Testis (tissue), 3 donors: ENCODE measurements around the gene SNX19. TPM values are rescaled to one million over a fixed set of nuclear protein-coding genes. Genes with fewer than 3 reads are reported as not detected.

Experiments
- DNase-seq: peaks from one replicate; pipeline ENCODE4 v3.0.0-alpha.2; 2019
- H3K27ac ChIP-seq, 2 donors: fragments of 200-600 bp; sonication (generic); one replicate each; pipeline ENCODE4 v1.5.1; 2019
- H3K27me3 ChIP-seq: fragments of 200-600 bp; sonication (generic); one replicate; pipeline ENCODE4 v1.5.1; 2019
- H3K36me3 ChIP-seq: fragments of 200-600 bp; sonication (generic); one replicate; pipeline ENCODE4 v1.5.1; 2017; ENCODE audit warnings: low read depth; ENCODE audit errors: missing control alignments
- H3K4me1 ChIP-seq: fragments of 200-600 bp; sonication (generic); one replicate; pipeline ENCODE4 v1.5.1; 2019
- H3K4me3 ChIP-seq, 2 donors: fragments of 200-600 bp; sonication (generic); one replicate each; pipeline ENCODE4 v1.5.1; 2017 to 2019
- H3K9me3 ChIP-seq: fragments of 200-600 bp; sonication (generic); one replicate; pipeline ENCODE4 v1.5.1; 2017
- CTCF ChIP-seq, 3 experiments: fragments of 450-650 bp in 2 of 3; fragments of 200-600 bp in 1 of 3; sonication (generic) in 1 of 3; IDR thresholded peaks; one replicate each; pipeline ENCODE4 v1.5.1; 2016 to 2019; ENCODE audit warnings: antibody characterized with exemption in 3 of 3, mild to moderate bottlenecking in 2 of 3, moderate library complexity in 1 of 3
- POLR2A ChIP-seq: fragments of 450-650 bp; IDR thresholded peaks from one replicate; pipeline ENCODE4 v1.6.1; 2017; ENCODE audit warnings: antibody characterized with exemption, mild to moderate bottlenecking, moderate library complexity
- WGBS, 2 donors: methylation state at CpG; one replicate each; pipeline ENCODE4 v1.1.5; 2018; 5-methylcytosine and 5-hydroxymethylcytosine counted together
- intact Hi-C: fragments of 100-400 bp; cut with DNase I; formaldehyde crosslinking; loops from one replicate; pipeline ENCODE4 v1.15.1; 2023; ENCODE audit warnings: low total_unique reads
- polyA plus RNA-seq: library from polyadenylated mRNA; stranded (reverse); fragments of 350-450 nt; fragmentation: Illumina TruSeq; extraction: RNeasy Lipid Tissue Mini Kit (QIAGEN cat#74804); gene quantifications from one replicate; pipeline ENCODE4 v1.2.3, GENCODE V29; 2014; ENCODE audit warnings: low read depth, low replicate concordance; ENCODE audit not compliant: insufficient read depth
- total RNA-seq, 2 donors: library from RNA; depleted of rRNA; stranded (reverse); fragments of >200 nt; gene quantifications; one replicate each; pipeline ENCODE4 v1.2.3, GENCODE V29; 2016

SNX19 gene
- total and polyA plus RNA-seq, 3 donors from 2014 or later, result 131 to 153 (median 144) TPM

- Histone ChIP-seq H3K9me3 (no peaks in the 10 kb centered on the region), H3K27ac (no peak overlapping the region), H3K36me3 (no peaks in the 10 kb centered on the region), H3K27me3 (no peaks in the 10 kb centered on the region), H3K4me3 (no peak overlapping the region), H3K4me1 (peaks cover 11% of the 10 kb centered on the region)
- WGBS, 2 donors, result 68 to 72% methylated on average over 9 to 13 of the region's 13 CpGs
- intact Hi-C loops, result no loop called here
- DNase-seq, result peak; percentile 79
- TF ChIP-seq POLR2A (no peak), CTCF (IDR thresholded peaks at IDR 0.05) (peak in 1 of 3 experiments; percentile 27)
Observed at GRCh38 chr11:130827451-130828377, 88.6 kb downstream of the SNX19 start.

- TF ChIP-seq POLR2A (no peak), CTCF (IDR thresholded peaks at IDR 0.05) (no peak)
- Histone ChIP-seq H3K4me3 (no peak overlapping the region), H3K27me3 (no peaks in the 10 kb centered on the region), H3K9me3 (no peaks in the 10 kb centered on the region), H3K4me1 (peaks cover 11% of the 10 kb centered on the region), H3K36me3 (no peaks in the 10 kb centered on the region), H3K27ac (no peak overlapping the region)
- WGBS, 2 donors, result 93 to 94% methylated on average over 9 of the region's 9 CpGs
- intact Hi-C loops, result no loop called here
- no peak for DNase-seq
Observed at GRCh38 chr11:130826572-130826971, 89.7 kb downstream of the SNX19 start.

- H3K4me3 ChIP-seq, result no peak overlapping the region
- no peaks in the 10 kb centered on the region for H3K27me3 ChIP-seq
- no peaks in the 10 kb centered on the region for H3K9me3 ChIP-seq
- intact Hi-C loops, result no loop called here
- no peak for DNase-seq
- no peak for TF ChIP-seq CTCF (IDR thresholded peaks at IDR 0.05)
- WGBS, 2 donors, result 72 to 80% methylated on average over 8 of the region's 8 CpGs
- H3K36me3 ChIP-seq, result no peaks in the 10 kb centered on the region
- H3K4me1 ChIP-seq, result peaks cover 11% of the 10 kb centered on the region
- no peak overlapping the region for H3K27ac ChIP-seq
Observed at GRCh38 chr11:130825983-130826382, 90.3 kb downstream of the SNX19 start.

GRCh38 chr11:130825561-130825960 lies 90.7 kb downstream of the SNX19 start:
- Histone ChIP-seq H3K9me3 (no peaks in the 10 kb centered on the region), H3K36me3 (no peaks in the 10 kb centered on the region), H3K4me1 (peaks cover 11% of the 10 kb centered on the region), H3K27ac (no peak overlapping the region), H3K4me3 (no peak overlapping the region), H3K27me3 (no peaks in the 10 kb centered on the region)
- WGBS, 2 donors, result 61 to 62% methylated on average over 5 of the region's 5 CpGs
- no peak for DNase-seq
- intact Hi-C loops, result no loop called here
- TF ChIP-seq POLR2A, result no peak
- no peak for TF ChIP-seq CTCF (IDR thresholded peaks at IDR 0.05)
